ENCODE measurements around the gene XRCC6. TPM values are rescaled to one million over a fixed set of nuclear protein-coding genes. Genes with fewer than 3 reads are reported as not detected.
"Not testable (repeated sequence)": the region's sequence is repeated elsewhere in the genome, so short reads cannot be mapped to it uniquely, and the experiment has no call there.

The XRCC6 gene
- polyA plus RNA-seq, 4 donors, result 262 to 392 (median 362) TPM

DNA sequence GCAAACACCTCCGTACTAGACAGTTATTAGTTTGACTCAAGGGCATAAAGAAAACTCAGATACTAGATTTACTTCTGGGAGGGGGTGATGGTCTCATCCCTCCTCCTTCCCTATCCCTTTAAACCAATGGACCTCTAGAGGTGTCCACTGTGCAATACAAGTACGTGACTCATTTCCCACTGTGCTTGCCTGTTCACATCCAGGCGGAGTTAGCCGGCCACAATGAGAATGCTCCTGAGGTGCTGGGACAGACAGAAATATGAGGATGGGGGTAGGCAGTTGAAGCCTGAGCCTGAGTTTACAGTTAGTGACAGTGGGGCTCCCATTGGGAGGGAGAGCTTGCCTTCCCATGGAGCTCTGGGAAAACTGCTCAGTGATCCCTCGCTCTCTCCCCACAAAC, 23.0 kb upstream of the XRCC6 start:
- DNase-seq (ENCODE audit: low read depth in 4 of 4, low spot score in 3 of 4), result no peak

DNA sequence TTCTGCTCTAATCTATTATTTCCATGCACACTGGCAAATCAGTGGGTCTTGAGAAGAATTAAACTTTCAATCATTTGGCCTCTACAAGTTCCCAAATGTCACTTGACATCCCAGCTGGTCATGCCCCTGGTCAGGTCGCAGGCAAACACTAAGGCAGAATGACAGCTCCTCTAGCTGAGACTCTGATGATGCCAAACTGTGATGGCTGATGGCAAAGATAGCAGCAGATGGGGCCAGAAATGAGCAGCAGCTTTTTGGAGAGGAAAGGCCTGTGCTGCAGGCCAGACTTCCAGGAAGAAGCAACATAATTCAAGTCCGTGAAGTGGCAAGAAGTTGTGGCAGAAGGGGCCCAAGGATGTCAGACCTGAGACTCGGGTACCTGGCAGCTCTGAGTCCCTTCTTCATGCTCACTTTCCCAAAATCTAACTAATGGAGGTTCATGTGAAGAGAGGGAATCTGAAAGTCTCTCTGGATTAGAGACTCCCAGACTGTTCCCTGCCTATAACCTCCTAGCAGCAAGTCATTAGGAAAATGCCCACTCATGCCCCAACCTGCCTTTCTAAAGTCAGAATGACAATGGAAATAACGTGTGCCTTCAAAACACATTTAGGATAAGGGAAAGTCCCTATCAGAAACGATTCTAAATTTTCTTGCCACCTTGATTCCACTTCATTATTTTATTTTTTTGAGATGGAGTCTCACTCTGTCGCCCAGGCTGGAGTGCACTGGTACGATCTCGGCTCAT, 22.0 kb upstream of the XRCC6 start:
- no peak for DNase-seq (ENCODE audit: low read depth in 4 of 4, low spot score in 3 of 4)

DNA sequence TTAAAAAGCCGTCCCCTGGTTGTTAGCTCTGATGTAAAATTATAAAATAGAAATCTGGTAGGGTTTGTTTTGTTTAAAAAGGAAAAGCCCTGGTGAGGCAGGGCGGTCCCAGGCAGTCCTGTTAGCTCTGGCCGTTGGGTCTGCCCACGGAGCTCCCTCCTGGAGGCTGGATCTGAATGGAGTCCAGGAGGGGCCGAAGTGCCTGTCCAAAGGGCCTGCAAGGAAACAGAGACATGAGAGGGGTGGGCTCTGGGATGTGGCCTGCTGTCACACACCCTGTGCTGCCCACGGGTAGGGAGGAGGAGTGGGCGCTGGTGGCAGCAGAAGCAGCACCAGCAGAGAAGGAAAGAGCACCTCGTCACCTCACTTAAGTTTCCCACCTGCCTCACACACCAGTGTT, 20.1 kb upstream of the XRCC6 start:
- DNase-seq (ENCODE audit: low read depth in 4 of 4, low spot score in 3 of 4), result no peak

DNA sequence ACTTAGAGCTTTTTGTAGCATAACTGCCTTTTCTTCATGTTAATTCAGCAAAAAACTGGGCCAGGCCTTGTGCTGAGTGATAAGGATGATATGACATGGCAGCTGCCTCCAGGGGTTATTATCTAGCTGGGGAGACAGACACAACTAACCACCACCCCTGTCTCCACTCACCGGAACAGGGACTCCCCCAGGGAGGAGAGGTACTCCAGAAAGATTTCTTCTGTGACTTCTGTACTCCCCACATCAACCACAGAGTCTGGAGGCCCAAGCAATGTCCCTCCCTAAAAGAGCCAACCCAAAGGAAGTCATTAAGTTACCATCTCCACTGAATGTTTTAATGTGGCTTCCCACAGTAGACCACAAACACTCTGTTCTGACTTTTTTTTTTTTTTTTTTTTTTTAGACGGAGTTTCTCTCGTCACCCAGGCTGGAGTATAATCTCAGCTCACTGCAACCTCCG, 17.2 kb upstream of the XRCC6 start:
- no peak for DNase-seq (ENCODE audit: low read depth in 4 of 4, low spot score in 3 of 4)

DNA sequence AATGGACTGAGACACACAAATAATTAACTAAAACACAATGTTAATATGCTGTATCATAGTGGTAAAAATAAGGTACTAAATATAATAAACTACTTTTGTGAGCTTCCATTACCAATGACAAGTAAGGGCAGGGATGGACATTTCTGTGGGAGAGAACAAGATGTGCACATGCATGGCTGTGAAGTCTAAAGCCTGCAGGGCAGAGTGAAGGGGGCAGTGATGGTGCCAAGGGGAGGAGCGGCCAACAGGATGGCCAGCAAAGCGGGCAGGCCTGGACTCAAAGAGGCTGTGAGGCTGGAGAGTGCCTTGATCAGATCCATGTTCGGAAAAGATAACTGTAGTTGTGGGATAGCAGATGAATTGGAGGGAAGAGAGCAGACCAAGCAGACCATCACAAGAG, 12.7 kb upstream of the XRCC6 start:
- no peak for DNase-seq (ENCODE audit: low read depth in 4 of 4, low spot score in 3 of 4)

DNA sequence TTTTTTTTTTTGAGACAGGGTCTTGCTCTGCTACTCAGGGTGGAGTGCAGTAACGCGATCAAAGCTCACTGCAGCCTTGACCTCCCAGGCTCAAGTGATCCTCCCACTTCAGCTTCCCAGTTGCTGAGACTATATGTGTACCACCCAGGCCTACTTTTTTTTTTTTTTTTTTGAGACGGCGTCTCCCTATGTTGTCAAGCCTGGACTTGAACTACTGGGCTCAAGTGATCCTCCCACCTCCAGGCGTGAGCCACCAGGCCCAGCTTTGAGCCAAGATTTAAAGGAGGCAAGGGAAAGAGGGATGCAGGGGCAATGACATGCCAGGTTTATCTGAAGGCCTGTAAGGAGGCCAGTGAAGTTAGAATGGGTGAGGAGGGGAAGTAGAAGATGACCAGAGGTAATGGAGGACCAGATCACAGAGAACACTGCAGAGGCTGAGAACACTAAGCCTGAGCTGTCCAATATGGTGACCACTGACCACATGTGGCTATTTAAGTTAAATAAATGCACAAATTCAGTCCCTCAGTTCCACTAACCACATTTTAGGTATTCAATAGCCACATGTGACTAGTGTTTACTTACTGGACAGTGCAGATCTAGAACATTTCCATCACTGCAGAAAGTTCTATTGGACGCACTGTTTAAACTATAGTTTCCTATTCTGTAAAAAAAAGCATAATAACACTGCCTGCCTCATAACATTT, 8.3 kb upstream of the XRCC6 start:
- no peak for DNase-seq (ENCODE audit: low read depth in 4 of 4, low spot score in 3 of 4)

DNA sequence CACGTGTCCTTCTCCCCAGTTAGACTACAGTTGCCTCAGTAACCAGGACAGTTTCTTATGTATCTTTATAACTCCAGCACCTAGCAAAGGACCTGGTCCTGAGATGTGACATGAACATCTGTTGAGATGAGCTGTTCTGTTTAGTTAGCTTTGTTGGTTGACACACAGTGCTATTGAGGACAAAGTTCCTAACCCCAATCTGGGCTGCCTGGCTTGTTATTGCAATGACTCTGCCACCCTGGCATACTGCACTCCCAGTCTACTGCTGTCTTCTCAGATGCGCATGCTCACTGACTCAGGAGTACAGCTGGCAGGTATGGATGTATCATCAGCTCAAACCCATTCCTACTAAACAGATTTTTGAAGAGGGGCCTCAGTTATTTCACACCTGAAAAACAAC, 7.6 kb upstream of the XRCC6 start:
- no peak for DNase-seq (ENCODE audit: low read depth in 4 of 4, low spot score in 3 of 4)

DNA sequence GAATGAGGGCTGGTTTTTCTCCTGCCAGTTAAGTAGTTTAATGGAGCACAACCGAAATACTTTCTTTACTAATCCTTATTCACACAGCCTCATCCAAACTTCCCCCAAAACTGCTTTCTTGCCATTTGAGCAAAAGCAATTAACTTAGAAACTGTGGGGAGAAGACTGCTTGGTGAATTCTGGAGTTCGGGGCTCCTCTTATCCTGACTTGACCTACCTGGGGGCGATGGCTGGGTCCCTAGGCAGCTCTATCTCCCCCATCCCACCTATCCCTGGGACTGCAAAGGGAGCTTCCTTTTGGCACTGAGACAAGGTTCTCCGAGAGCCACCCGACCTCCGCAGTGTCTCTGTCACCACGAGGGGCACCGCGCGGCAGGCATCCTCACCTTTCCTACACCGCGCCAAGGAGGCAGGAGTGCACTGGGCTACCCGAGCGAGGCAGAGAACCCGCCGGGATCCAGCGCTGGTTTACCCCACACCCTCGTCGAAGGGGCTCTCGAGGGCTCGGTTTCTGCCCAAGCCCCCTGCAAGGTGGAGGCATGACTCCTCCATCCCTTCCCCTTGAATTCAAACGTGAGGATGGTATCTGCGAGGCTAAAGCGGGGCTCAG, 1.0 kb upstream of the XRCC6 start:
- no peak for DNase-seq (ENCODE audit: low read depth in 4 of 4, low spot score in 3 of 4)

DNA sequence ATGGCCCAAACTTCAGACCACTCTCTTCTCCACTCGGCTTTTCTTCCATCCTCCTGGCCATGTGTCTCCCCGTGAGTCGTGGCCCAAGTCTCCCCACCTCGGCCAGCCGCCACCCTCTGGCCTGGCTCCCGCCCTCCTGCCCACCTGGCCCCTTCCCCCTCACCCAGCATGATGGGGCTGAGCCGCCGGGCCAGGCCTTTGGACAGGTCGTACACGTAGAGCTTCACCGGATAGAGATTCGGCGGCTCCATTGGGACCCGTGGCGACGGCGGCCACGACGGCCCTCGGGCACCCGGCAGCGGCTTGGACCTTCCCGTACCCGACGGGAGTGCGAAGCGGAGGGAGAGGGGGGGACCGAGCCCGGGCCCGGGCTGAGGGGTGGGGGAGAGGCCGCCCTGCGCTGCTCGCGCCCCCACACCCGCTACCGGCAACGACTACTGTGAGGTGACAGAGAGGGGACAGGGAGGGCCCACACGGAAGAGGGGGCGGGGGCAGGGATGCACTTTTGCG, 451 bp upstream of the XRCC6 start, which contains the start of gene DESI1:
DESI1 (minus strand) TSS at position 455 of the 510 bp plus-strand sequence; CDS start at position 251, 204 bp downstream.
- no peak for DNase-seq (ENCODE audit: low read depth in 4 of 4, low spot score in 3 of 4)

DNA sequence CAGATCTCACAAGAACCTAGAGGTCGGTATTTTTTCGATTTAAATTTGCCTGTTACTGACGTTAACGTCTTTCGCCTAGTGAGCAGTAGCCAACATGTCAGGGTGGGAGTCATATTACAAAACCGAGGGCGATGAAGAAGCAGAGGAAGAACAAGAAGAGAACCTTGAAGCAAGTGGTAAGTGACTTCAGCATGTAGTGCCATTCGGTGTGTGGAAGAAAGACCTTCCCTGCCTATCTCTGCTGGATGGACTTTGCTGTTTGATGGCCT, 750 bp downstream of the XRCC6 start:
- DNase-seq (ENCODE audit: low read depth in 4 of 4, low spot score in 3 of 4), result no peak

DNA sequence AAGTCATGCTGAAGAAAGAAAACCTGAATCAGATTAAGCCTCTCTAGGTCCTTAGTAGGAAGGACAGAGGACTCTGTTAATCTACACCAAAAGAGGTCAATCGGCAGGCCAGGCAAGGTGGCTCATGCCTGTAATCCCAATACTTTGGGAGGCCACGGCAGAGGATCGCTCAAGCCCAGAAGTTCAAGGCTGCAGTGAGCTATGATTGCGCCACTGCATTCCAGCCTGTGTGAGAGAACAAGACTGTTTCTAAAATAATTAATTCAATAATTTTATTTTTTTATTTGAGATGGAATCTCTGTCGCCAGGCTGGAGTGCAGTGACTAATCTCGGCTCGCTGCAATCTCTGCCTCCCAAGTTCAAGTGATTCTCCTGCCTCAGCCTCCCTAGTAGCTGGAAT, 4.5 kb downstream of the XRCC6 start:
- no peak for DNase-seq (ENCODE audit: low read depth in 4 of 4, low spot score in 3 of 4)

DNA sequence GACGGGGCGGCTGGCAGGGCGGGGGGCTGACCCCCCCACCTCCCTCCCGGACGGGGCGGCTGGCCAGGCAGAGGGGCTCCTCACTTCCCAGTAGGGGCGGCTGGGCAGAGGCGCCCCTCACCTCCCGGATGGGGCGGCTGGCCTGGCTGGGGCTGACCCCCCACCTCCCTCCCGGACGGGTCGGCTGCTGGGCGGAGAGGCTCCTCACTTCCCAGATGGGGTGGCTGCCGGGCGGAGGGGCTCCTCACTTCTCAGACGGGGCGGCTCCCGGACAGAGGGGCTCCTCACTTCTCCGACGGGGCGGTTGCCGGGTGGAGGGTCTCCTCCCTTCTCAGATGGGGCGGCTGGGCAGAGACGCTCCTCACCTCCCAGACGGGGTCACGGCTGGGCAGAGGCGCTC, 10.0 kb downstream of the XRCC6 start:
- not testable (repeated sequence) for DNase-seq (ENCODE audit: low read depth in 4 of 4, low spot score in 3 of 4)

DNA sequence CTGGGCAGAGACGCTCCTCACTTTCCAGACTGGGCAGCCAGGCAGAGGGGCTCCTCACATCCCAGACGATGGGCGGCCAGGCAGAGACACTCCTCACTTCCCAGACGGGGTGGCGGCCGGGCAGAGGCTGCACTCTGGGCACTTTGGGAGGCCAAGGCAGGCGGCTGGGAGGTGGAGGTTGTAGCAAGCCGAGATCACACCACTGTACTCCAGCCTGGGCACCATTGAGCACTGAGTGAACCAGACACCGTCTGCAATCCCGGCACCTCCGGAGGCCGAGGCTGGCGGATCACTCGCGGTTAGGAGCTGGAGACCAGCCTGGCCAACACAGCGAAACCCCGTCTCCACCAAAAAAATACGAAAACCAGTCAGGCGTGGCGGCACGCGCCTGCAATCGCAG, 10.5 kb downstream of the XRCC6 start:
- DNase-seq (ENCODE audit: low read depth in 4 of 4, low spot score in 3 of 4), result not testable (repeated sequence)

DNA sequence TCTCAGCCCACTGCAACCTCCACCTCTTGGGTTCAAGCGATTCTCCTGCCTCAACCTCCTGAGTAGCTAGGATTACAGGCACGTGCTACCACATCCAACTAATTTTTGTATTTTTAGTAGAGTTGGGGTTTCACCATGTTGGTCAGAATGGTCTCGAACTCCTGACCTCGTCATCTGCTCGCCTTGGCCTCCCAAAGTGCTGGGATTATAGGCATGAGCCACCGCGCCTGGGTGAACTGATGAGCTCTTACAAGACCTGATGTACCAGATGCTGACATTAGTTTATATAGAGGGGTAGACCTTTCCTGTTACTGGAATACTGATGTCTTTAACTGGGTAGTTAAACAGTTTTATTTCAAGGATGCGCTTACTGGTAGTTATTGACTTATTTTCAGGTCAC, 13.5 kb downstream of the XRCC6 start:
- DNase-seq (ENCODE audit: low read depth in 4 of 4, low spot score in 3 of 4), result not testable (repeated sequence)

DNA sequence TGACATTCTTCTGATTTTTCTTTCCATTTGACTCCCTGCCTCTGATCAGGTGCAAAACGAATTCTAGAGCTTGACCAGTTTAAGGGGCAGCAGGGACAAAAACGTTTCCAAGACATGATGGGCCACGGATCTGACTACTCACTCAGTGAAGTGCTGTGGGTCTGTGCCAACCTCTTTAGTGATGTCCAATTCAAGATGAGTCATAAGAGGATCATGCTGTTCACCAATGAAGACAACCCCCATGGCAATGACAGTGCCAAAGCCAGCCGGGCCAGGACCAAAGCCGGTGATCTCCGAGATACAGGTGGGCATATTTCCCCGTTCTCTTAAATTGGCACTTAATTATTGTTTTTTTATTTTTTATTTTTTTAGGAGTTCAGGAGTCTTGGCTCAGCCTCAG, 15.4 kb downstream of the XRCC6 start:
- no peak for DNase-seq (ENCODE audit: low read depth in 4 of 4, low spot score in 3 of 4)

DNA sequence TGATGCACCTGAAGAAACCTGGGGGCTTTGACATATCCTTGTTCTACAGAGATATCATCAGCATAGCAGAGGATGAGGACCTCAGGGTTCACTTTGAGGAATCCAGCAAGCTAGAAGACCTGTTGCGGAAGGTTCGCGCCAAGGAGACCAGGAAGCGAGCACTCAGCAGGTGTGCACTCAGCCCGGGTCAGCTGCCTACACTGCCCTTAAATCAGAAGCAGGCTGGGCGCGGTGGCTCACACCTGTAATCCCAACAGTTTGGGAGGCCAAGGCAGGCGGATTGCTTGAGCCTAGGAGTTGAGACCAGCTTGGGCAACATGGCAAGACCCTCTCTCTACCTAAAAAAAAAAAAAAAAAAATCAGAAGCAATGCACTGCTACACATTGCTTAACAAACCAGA, 16.5 kb downstream of the XRCC6 start:
- DNase-seq (ENCODE audit: low read depth in 4 of 4, low spot score in 3 of 4), result not testable (repeated sequence)

DNA sequence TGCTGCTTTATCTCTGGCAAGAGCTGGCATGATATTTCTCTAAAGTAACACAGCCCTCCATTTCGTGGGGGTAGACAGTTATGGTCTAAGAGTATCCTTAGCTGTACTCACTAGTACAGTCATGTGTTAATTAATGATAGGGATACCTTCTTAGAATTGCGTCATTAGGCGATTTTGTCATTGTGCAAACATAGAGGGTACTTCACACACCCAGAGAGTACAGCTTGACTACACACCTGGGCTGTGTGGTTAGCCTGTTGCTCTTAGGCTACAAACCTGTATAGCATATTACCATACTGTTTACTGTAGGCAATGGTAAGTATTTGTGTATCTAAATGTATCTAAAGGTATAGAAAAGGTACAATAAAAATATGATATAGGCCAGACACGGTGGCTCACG, 17.0 kb downstream of the XRCC6 start:
- DNase-seq (ENCODE audit: low read depth in 4 of 4, low spot score in 3 of 4), result no peak

DNA sequence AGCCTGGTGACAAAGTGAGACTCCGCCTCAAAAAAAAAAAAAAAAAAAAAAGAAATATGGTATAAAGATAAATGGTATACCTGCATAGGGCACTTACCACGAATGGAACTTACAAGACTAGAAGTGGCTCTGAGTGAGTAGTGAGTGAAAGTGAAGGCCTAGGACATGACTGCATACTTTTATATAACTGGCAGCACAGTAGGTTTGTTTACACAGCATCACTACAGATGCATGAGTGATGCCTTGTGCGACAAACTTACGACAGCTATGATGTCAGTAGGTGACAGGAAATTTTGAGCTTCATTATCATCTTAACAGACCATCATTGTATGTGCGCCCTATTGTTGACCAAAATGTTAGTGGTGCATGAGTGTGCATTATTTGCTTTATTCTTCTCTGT, 17.7 kb downstream of the XRCC6 start:
- DNase-seq (ENCODE audit: low read depth in 4 of 4, low spot score in 3 of 4), result no peak

DNA sequence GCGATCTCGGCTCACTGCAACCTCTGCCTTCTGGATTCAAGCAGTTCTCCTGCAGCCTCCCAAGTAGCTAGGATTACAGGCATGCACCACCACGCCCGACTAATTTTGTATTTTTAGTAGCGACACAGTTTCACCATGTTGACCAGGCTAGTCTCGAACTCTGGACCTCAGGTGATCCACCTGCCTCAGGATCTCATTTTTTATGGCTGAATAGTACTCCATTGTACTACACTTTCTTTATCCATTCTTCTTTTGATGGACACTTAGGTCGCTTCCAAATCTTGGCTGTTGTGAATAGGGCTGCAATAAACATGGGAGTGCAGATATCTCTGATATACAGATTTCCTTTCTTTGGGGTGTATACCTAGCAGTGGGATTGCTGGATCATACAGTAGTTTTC, 20.8 kb downstream of the XRCC6 start:
- no peak for DNase-seq (ENCODE audit: low read depth in 4 of 4, low spot score in 3 of 4)

DNA sequence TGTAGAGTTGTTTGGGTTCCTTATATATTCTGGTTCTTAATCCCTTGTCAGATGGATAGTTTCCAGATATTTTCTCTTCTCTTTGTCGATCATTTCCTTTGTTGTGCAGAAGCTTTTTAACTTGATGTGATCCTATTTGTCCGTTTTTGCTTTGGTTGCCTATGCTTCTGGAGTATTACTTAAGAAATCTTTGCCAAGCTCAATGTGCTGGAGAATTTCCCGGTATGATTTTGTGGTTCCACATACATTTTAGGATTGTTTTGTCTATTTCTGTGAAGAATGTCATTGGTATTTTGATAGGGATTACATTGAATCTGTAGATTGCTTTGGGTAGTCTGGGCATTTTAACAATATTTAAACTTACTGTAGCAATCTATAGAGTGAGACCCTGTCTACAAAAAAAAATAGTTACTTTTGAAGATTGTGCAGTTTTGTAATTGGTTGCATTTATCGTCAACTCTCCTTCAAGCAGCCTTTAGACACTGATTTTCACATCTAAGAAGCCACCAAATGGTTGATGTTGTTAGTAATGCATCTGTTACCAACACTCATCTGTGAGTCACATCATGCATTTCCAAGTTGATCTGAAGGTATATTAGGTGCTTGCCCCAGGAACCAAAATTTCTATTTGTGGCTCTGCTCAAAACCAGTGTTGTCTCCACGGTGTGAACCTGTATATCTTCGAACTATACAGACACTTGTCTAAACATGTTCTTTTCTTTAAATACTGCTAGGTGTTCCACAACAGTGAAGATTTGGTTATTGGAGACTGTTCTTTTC, 21.4 kb downstream of the XRCC6 start:
- no peak for DNase-seq (ENCODE audit: low read depth in 4 of 4, low spot score in 3 of 4)

DNA sequence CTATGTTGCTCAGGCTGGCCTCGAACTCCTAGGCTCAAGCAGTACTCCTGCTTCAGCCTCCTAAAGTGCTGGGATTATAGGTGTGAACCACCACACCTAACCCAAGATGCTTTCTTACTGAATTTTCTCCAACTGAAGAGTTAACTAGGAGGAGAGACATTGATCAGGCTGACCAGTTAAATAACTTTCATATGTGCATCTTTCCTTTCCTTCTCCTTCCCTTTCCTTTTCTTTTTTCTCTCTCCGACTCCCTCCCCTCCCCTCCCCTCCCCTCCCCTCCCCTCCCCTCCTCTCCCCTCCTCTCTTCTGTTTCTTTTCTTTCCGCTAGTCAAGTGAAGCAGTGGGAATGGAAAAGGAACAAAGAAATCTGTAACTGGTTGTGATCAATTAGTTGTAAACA, 26.7 kb downstream of the XRCC6 start:
- DNase-seq (ENCODE audit: low read depth in 4 of 4, low spot score in 3 of 4), result no peak
